ENCODE data around the gene GRID2IP. TPM values are rescaled to one million over a fixed set of nuclear protein-coding genes. Genes with fewer than 3 reads are reported as not detected.

GRID2IP gene
- total and polyA plus RNA-seq, 2 of the 13 experiments (the other 11 are each of a cell fraction or from before 2014, with no cell fraction given) = 0.03 TPM; not detected in 1

- TF ChIP-seq ZUFSP (CRISPR knock-in tag; IDR thresholded peaks at IDR 0.05; ENCODE audit: borderline replicate concordance) (no peak), DMTF1 (CRISPR knock-in tag; IDR thresholded peaks at IDR 0.05) (no peak), SIX4 (CRISPR knock-in tag; IDR thresholded peaks at IDR 0.05) (no peak), CHCHD3 (CRISPR knock-in tag; IDR thresholded peaks at IDR 0.05) (no peak), GFI1 (CRISPR knock-in tag; IDR thresholded peaks at IDR 0.05; ENCODE audit: borderline replicate concordance) (no peak), PRPF4 (IDR thresholded peaks at IDR 0.05; ENCODE audit: low read depth, low read length, poor library complexity, severe bottlenecking) (no peak), ZNF44 (CRISPR knock-in tag; IDR thresholded peaks at IDR 0.05) (no peak), WIZ (CRISPR knock-in tag; IDR thresholded peaks at IDR 0.05) (no peak), POGZ (CRISPR knock-in tag; IDR thresholded peaks at IDR 0.05) (no peak), JDP2 (CRISPR knock-in tag; IDR thresholded peaks at IDR 0.05; ENCODE audit: borderline replicate concordance) (no peak), RERE (CRISPR knock-in tag; IDR thresholded peaks at IDR 0.05; ENCODE audit: low read depth) (no peak), FOXC1 (CRISPR knock-in tag; IDR thresholded peaks at IDR 0.05; ENCODE audit: borderline replicate concordance) (no peak), ESRRA (CRISPR knock-in tag; IDR thresholded peaks at IDR 0.05; ENCODE audit: low read depth) (no peak), DBP (CRISPR knock-in tag; IDR thresholded peaks at IDR 0.05; ENCODE audit: not compliant biosample characterization) (no peak), POLR2A (IDR thresholded peaks at IDR 0.05; ENCODE audit: insufficient read depth in 1 of 2, low read depth in 2 of 2, low read length in 2 of 2) (no peak), ZNF256 (CRISPR knock-in tag; conservative IDR thresholded peaks at IDR 0.05) (no peak), SIN3A (IDR thresholded peaks at IDR 0.05; ENCODE audit: borderline replicate concordance, low read depth, low read length) (no peak), ZNF660 (CRISPR knock-in tag; IDR thresholded peaks at IDR 0.05; ENCODE audit: borderline replicate concordance, low read depth) (no peak), GATAD1 (CRISPR knock-in tag; IDR thresholded peaks at IDR 0.05) (peak; percentile 37; the same call in 1 of the 2 replicates)
Measured at GRCh38 chr7:6516387-6516983, 34.8 kb downstream of the GRID2IP start (continued).
